Thyroid gland (tissue), 4 donors: ENCODE measurements around the gene PRDM11. TPM values are rescaled to one million over a fixed set of nuclear protein-coding genes. Genes with fewer than 3 reads are reported as not detected.

Experiments
- DNase-seq, 2 donors: peaks; one replicate each; pipeline ENCODE4 v3.0.0-alpha.2; 2019
- H3K27ac ChIP-seq, 3 donors: fragments of 200-600 bp; sonication (generic); 1 replicate in 2 of 3; 2 replicates in 1 of 3; pipeline ENCODE4 v1.5.1; 2016 to 2019; ENCODE audit warnings: mild to moderate bottlenecking in 1 of 3, moderate library complexity in 1 of 3
- H3K27me3 ChIP-seq: fragments of 200-600 bp; sonication (generic); one replicate; pipeline ENCODE4 v1.5.1; 2019
- H3K36me3 ChIP-seq, 2 donors: fragments of 200-600 bp; sonication (generic); one replicate each; pipeline ENCODE4 v1.5.1; 2016 to 2019
- H3K4me1 ChIP-seq, 2 donors: fragments of 200-600 bp; sonication (generic); one replicate each; pipeline ENCODE4 v1.5.1; 2017 to 2019
- H3K4me3 ChIP-seq, 3 donors: fragments of 200-600 bp; sonication (generic); replicated peaks in 1 of 3; 1 replicate in 2 of 3; 2 replicates in 1 of 3; pipeline ENCODE4 v1.5.1; 2016; ENCODE audit warnings: mild to moderate bottlenecking in 1 of 3
- H3K9me3 ChIP-seq: fragments of 200-600 bp; sonication (generic); one replicate; pipeline ENCODE4 v1.5.1; 2017
- CTCF ChIP-seq, 6 experiments: fragments of 200-600 bp in 3 of 6; fragments of 450-650 bp in 3 of 6; sonication (generic) in 3 of 6; IDR thresholded peaks; one replicate each; pipeline ENCODE4 v1.5.1; 2016 to 2019; ENCODE audit warnings: antibody characterized with exemption in 6 of 6, mild to moderate bottlenecking in 2 of 6, inconsistent platforms in 1 of 6, moderate library complexity in 1 of 6
- POLR2A ChIP-seq, 2 donors: fragments of 450-650 bp; IDR thresholded peaks; one replicate each; pipeline ENCODE4 v1.6.1; 2017; ENCODE audit warnings: antibody characterized with exemption in 2 of 2, mild to moderate bottlenecking in 2 of 2, moderate library complexity in 1 of 2
- WGBS, 2 donors: methylation state at CpG; one replicate each; pipeline ENCODE4 v1.1.5; 2017; 5-methylcytosine and 5-hydroxymethylcytosine counted together
- intact Hi-C: fragments of 100-400 bp; cut with DNase I; formaldehyde crosslinking; loops from one replicate; pipeline ENCODE4 v1.15.1; 2023
- total RNA-seq, 4 donors: library from RNA; depleted of rRNA; stranded (reverse); fragments of >200 nt; gene quantifications; one replicate each; pipeline ENCODE4 v1.2.3, GENCODE V29; 2016

Gene PRDM11
- total RNA-seq, 4 donors from 2014 or later = 8.6 to 53.3 (median 31.0) TPM

- Histone ChIP-seq H3K4me3 (peak overlapping the region in 1 of 3 donors; percentile 74), H3K4me1 (peaks cover 8 to 21% of the 10 kb centered on the region in 2 donors), H3K9me3 (no peaks in the 10 kb centered on the region), H3K27ac (peak overlapping the region in 2 of 3 donors; percentile 97 to 98), H3K36me3 (no peaks in the 10 kb centered on the region), H3K27me3 (no peaks in the 10 kb centered on the region)
- intact Hi-C loops = loop anchor here (5.0 kb wide), 1 partner anchor 37 kb away; no protein-coding TSS in a partner anchor
- TF ChIP-seq POLR2A (IDR thresholded peaks at IDR 0.05) (no peak), CTCF (IDR thresholded peaks at IDR 0.05) (no peak)
- WGBS, 2 donors = 9 to 12% methylated on average over 16 to 21 of the region's 23 CpGs
- DNase-seq = peak; percentile 65 to 74
These were observed 914 bp upstream of the PRDM11 start for GRCh38 chr11:45145379-45146071.

GRCh38 chr11:45147017-45147728, 734 bp downstream of the PRDM11 start:
- Histone ChIP-seq H3K9me3 (no peaks in the 10 kb centered on the region), H3K36me3 (no peaks in the 10 kb centered on the region), H3K4me3 (peak overlapping the region; percentile 39 to 59 (median 54)), H3K27ac (peak overlapping the region; percentile 66 to 98 (median 89)), H3K27me3 (no peaks in the 10 kb centered on the region), H3K4me1 (peaks cover 8 to 21% of the 10 kb centered on the region in 2 donors)
- WGBS, 2 donors = 2 to 3% methylated on average over 6 to 10 of the region's 88 CpGs
- intact Hi-C loops = loop anchor here (5.0 kb wide), 1 partner anchor 35 kb away; no protein-coding TSS in a partner anchor
- TF ChIP-seq POLR2A (IDR thresholded peaks at IDR 0.05) (peak in 1 of 2 donors; percentile 95), CTCF (IDR thresholded peaks at IDR 0.05) (peak in 2 of 6 experiments; percentile 10 to 14)
- DNase-seq = peak; percentile 95 to 96

GRCh38 chr11:45147891-45148675, 1.6 kb downstream of the PRDM11 start:
- TF ChIP-seq CTCF (IDR thresholded peaks at IDR 0.05) (no peak), POLR2A (IDR thresholded peaks at IDR 0.05) (no peak)
- H3K9me3 ChIP-seq = no peaks in the 10 kb centered on the region
- no peaks in the 10 kb centered on the region for H3K36me3 ChIP-seq
- peaks cover 8 to 21% of the 10 kb centered on the region in 2 donors for H3K4me1 ChIP-seq
- intact Hi-C loops = loop anchor here (5.0 kb wide), 1 partner anchor 34 kb away; no protein-coding TSS in a partner anchor
- WGBS, 2 donors = 59 to 64% methylated on average over 12 of the region's 12 CpGs
- H3K27ac ChIP-seq = peak overlapping the region in 1 of 3 donors; percentile 98
- no peaks in the 10 kb centered on the region for H3K27me3 ChIP-seq
- DNase-seq = no peak
- peak overlapping the region; percentile 39 to 59 (median 54) for H3K4me3 ChIP-seq

GRCh38 chr11:45149483-45150056, 3.1 kb downstream of the PRDM11 start:
- H3K9me3 ChIP-seq = no peaks in the 10 kb centered on the region
- no peaks in the 10 kb centered on the region for H3K27me3 ChIP-seq
- TF ChIP-seq CTCF (IDR thresholded peaks at IDR 0.05) = no peak
- no peak for TF ChIP-seq POLR2A (IDR thresholded peaks at IDR 0.05)
- DNase-seq = no peak
- no peaks in the 10 kb centered on the region for H3K36me3 ChIP-seq
- intact Hi-C loops = loop anchor here (5.0 kb wide), 1 partner anchor 33 kb away; no protein-coding TSS in a partner anchor
- no peak overlapping the region for H3K4me3 ChIP-seq
- H3K27ac ChIP-seq = no peak overlapping the region
- 97 to 98% methylated on average over 8 of the region's 8 CpGs for WGBS, 2 donors
- H3K4me1 ChIP-seq = peaks cover 10 to 23% of the 10 kb centered on the region in 2 donors
